IPS DF 4.7 (cell line): Measurements from ENCODE around the gene ACSF3.

Experiments used
- DNase-seq: peaks from one replicate; pipeline ENCODE4 v3.0.0-alpha.2; 2013; ENCODE audit warnings: low spot score; ENCODE audit errors: extremely low read depth

Gene ACSF3

GRCh38 chr16:89094252-89094879, 714 bp downstream of the ACSF3 start:
- no peak for DNase-seq

- DNase-seq = no peak
These were observed 1.2 kb downstream of the ACSF3 start for GRCh38 chr16:89094880-89095258.

GRCh38 chr16:89095491-89095951, 1.9 kb downstream of the ACSF3 start:
- no peak for DNase-seq

GRCh38 chr16:89096042-89096717, 2.5 kb downstream of the ACSF3 start:
- DNase-seq = no peak

- no peak for DNase-seq
These were observed 3.2 kb downstream of the ACSF3 start for GRCh38 chr16:89096768-89097391.

- DNase-seq = no peak
These were observed 3.7 kb downstream of the ACSF3 start for GRCh38 chr16:89097392-89097772.

GRCh38 chr16:89098767-89099430, 5.2 kb downstream of the ACSF3 start:
- no peak for DNase-seq

GRCh38 chr16:89099905-89100304, 6.3 kb downstream of the ACSF3 start:
- DNase-seq = no peak

- no peak for DNase-seq
These were observed 7.1 kb downstream of the ACSF3 start for GRCh38 chr16:89100601-89101302.

GRCh38 chr16:89101303-89102040, 7.8 kb downstream of the ACSF3 start:
- DNase-seq = no peak

- DNase-seq = no peak
These were observed 8.4 kb downstream of the ACSF3 start for GRCh38 chr16:89102041-89102471.

- no peak for DNase-seq
These were observed 8.9 kb downstream of the ACSF3 start for GRCh38 chr16:89102481-89103073.

- no peak for DNase-seq
These were observed 9.5 kb downstream of the ACSF3 start for GRCh38 chr16:89103156-89103555.

GRCh38 chr16:89103781-89104180, 10.1 kb downstream of the ACSF3 start:
- no peak for DNase-seq

GRCh38 chr16:89104303-89104702, 10.7 kb downstream of the ACSF3 start:
- no peak for DNase-seq

GRCh38 chr16:89104930-89105571, 11.4 kb downstream of the ACSF3 start:
- DNase-seq = no peak

- no peak for DNase-seq
These were observed 12.0 kb downstream of the ACSF3 start for GRCh38 chr16:89105599-89106151.

- DNase-seq = no peak
These were observed 13.0 kb downstream of the ACSF3 start for GRCh38 chr16:89106533-89107202.

GRCh38 chr16:89107203-89107582, 13.5 kb downstream of the ACSF3 start:
- DNase-seq = no peak
